Thoracic aorta (tissue), 2 donors: ENCODE measurements around the gene GJB4. TPM values are rescaled to one million over a fixed set of nuclear protein-coding genes. Genes with fewer than 3 reads are reported as not detected.

ENCODE experiments used
- ATAC-seq: fragments of 150-250 bp; one replicate; pipeline ENCODE4 v1.8.0; 2017; ENCODE audit warnings: low read depth; ENCODE audit not compliant: insufficient number of reproducible peaks, low FRiP score
- DNase-seq: peaks from one replicate; pipeline ENCODE4 v3.0.0-alpha.2; 2020; ENCODE audit warnings: low spot score
- H3K27ac ChIP-seq, 2 donors: fragments of 200-600 bp; sonication (generic); 1 replicate in 1 of 2; 2 replicates in 1 of 2; pipeline ENCODE4 v1.5.1; 2016; ENCODE audit warnings: mild to moderate bottlenecking in 2 of 2, moderate library complexity in 2 of 2
- H3K27me3 ChIP-seq: fragments of 200-600 bp; sonication (generic); replicated peaks from 2 replicates; pipeline ENCODE4 v1.6.0; 2016; ENCODE audit warnings: mild to moderate bottlenecking; ENCODE audit not compliant: insufficient read depth
- H3K36me3 ChIP-seq: fragments of 200-600 bp; sonication (generic); one replicate; pipeline ENCODE4 v1.5.1; 2016
- H3K4me1 ChIP-seq, 2 donors: fragments of 200-600 bp; sonication (generic); 1 replicate in 1 of 2; 2 replicates in 1 of 2; pipeline versions ENCODE4 v1.5.1 to v1.6.0; 2016; ENCODE audit warnings: low read depth in 2 of 2, mild to moderate bottlenecking in 1 of 2; ENCODE audit not compliant: control insufficient read depth in 1 of 2
- H3K4me3 ChIP-seq: fragments of 200-600 bp; sonication (generic); 2 replicates; pipeline ENCODE4 v1.5.1; 2016; ENCODE audit warnings: mild to moderate bottlenecking
- H3K9me3 ChIP-seq: fragments of 200-600 bp; sonication (generic); 2 replicates; pipeline ENCODE4 v1.5.1; 2016
- CTCF ChIP-seq: fragments of 200-600 bp; sonication (generic); IDR thresholded peaks from one replicate; pipeline ENCODE4 v1.5.1; 2019; ENCODE audit warnings: antibody characterized with exemption
- total RNA-seq, 2 donors: library from RNA; depleted of rRNA; stranded (reverse); fragments of >200 nt; gene quantifications; one replicate each; pipeline versions ENCODE4 v1.1.0 to v1.2.3, GENCODE V29; 2016

Gene GJB4
- total RNA-seq, 2 donors from 2014 or later: not detected

- Histone ChIP-seq H3K4me3 (no peak overlapping the region), H3K9me3 (no peaks in the 10 kb centered on the region), H3K27me3 (no peaks in the 10 kb centered on the region), H3K27ac (no peak overlapping the region), H3K4me1 (no peaks in the 10 kb centered on the region), H3K36me3 (no peaks in the 10 kb centered on the region)
- ATAC-seq (peak; percentile 41), DNase-seq (no peak)
- TF ChIP-seq CTCF: peak; percentile 91
Observed at GRCh38 chr1:34742667-34743270, 16.8 kb upstream of the GJB4 start.

GRCh38 chr1:34743775-34744174, 15.8 kb upstream of the GJB4 start:
- no peaks in the 10 kb centered on the region for H3K36me3 ChIP-seq
- H3K27me3 ChIP-seq: no peaks in the 10 kb centered on the region
- ATAC-seq: no peak
- H3K9me3 ChIP-seq: no peaks in the 10 kb centered on the region
- no peaks in the 10 kb centered on the region for H3K4me1 ChIP-seq
- no peak overlapping the region for H3K4me3 ChIP-seq
- no peak for DNase-seq
- no peak for TF ChIP-seq CTCF
- H3K27ac ChIP-seq: no peak overlapping the region

GRCh38 chr1:34744851-34745250, 14.7 kb upstream of the GJB4 start:
- no peak for DNase-seq
- TF ChIP-seq CTCF: no peak

GRCh38 chr1:34745666-34746065, 13.9 kb upstream of the GJB4 start:
- no peak overlapping the region for H3K4me3 ChIP-seq
- ATAC-seq (no peak), DNase-seq (no peak)
- H3K9me3 ChIP-seq: no peaks in the 10 kb centered on the region
- no peak for TF ChIP-seq CTCF
- no peak overlapping the region for H3K27ac ChIP-seq
- H3K4me1 ChIP-seq: no peaks in the 10 kb centered on the region
- no peaks in the 10 kb centered on the region for H3K36me3 ChIP-seq
- no peaks in the 10 kb centered on the region for H3K27me3 ChIP-seq

More at GRCh38 chr1:34744851-34745250, 14.7 kb upstream of the GJB4 start:
- Histone ChIP-seq H3K27me3 (no peaks in the 10 kb centered on the region), H3K36me3 (no peaks in the 10 kb centered on the region), H3K9me3 (no peaks in the 10 kb centered on the region), H3K4me3 (no peak overlapping the region), H3K27ac (no peak overlapping the region), H3K4me1 (no peaks in the 10 kb centered on the region)
- ATAC-seq: no peak

- Histone ChIP-seq H3K36me3 (no peaks in the 10 kb centered on the region), H3K9me3 (no peaks in the 10 kb centered on the region), H3K4me3 (no peak overlapping the region), H3K27me3 (no peaks in the 10 kb centered on the region), H3K27ac (no peak overlapping the region), H3K4me1 (no peaks in the 10 kb centered on the region)
- no peak for TF ChIP-seq CTCF
- no peak for DNase-seq
- ATAC-seq: no peak
Observed at GRCh38 chr1:34746101-34746500, 13.4 kb upstream of the GJB4 start.
